IMR-90 (cell line): Measurements from ENCODE around the gene EIF2B5.

Source experiments
- POLR2A ChIP-seq: IDR thresholded peaks from 2 replicates; pipeline ENCODE4 v1.6.1; 2012; ENCODE audit warnings: mild to moderate bottlenecking, low read depth, low read length
- SMC3 ChIP-seq: fragments of 150-350 bp; IDR thresholded peaks from 2 replicates; pipeline ENCODE4 v1.6.1; 2016; ENCODE audit warnings: low read depth, mild to moderate bottlenecking, antibody characterized with exemption, low read length, moderate library complexity
- TF ChIP-seq, protein P1 (sequence below): conservative IDR thresholded peaks from 2 replicates; pipeline ENCODE4 v1.5.1; 2012; ENCODE audit warnings: mild to moderate bottlenecking, low read depth, low read length, improper control_type of control experiment

DNA sequence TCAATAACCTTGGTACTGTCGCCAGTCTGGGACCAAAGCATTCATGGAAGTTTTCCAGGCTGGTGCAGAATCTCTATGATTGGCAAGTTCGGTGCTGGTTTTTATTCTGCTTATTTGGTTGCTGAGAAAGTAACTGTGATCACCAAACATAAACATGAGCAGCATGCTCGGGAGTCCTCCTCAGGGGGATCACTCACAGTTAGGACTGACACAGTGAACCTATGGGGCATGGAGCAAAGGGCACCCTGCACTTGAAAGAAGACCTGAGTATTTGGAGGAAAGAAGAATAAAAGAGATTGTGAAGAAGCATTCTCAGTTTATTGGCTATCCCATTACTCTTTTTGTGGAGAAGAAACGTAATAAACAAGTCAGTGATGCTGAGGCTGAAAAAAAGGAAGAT, 19.1 kb upstream of the EIF2B5 start:
- TF ChIP-seq POLR2A = no peak
- TF ChIP-seq, protein P1, sequence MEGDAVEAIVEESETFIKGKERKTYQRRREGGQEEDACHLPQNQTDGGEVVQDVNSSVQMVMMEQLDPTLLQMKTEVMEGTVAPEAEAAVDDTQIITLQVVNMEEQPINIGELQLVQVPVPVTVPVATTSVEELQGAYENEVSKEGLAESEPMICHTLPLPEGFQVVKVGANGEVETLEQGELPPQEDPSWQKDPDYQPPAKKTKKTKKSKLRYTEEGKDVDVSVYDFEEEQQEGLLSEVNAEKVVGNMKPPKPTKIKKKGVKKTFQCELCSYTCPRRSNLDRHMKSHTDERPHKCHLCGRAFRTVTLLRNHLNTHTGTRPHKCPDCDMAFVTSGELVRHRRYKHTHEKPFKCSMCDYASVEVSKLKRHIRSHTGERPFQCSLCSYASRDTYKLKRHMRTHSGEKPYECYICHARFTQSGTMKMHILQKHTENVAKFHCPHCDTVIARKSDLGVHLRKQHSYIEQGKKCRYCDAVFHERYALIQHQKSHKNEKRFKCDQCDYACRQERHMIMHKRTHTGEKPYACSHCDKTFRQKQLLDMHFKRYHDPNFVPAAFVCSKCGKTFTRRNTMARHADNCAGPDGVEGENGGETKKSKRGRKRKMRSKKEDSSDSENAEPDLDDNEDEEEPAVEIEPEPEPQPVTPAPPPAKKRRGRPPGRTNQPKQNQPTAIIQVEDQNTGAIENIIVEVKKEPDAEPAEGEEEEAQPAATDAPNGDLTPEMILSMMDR = no peak
- TF ChIP-seq SMC3 = no peak
